Sciatic nerve (tissue), 2 donors: Measurements from ENCODE around the gene RBMX2. TPM values are rescaled to one million over a fixed set of nuclear protein-coding genes. Genes with fewer than 3 reads are reported as not detected.

Experiments used
- ATAC-seq: fragments of 200-7000 bp; cut with Tn5 transposase; one replicate; pipeline ENCODE4 v1.9.1; 2020; ENCODE audit warnings: mild to moderate bottlenecking, moderate library complexity
- DNase-seq: peaks from one replicate; pipeline ENCODE4 v3.0.0-alpha.2; 2020; ENCODE audit warnings: low spot score
- intact Hi-C: fragments of 100-400 bp; cut with DNase I; formaldehyde crosslinking; loops from one replicate; pipeline ENCODE4 v1.14.2; 2022
- total RNA-seq: library from RNA; stranded (reverse); fragmentation: NEBNext Ultra II Directional; extraction: Animal tissue kit (Norgen Biotek cat#: 25700); gene quantifications from one replicate; pipeline ENCODE4 v1.2.1, GENCODE V29; 2021
- donor health status: DM: no; HTN: no; CAD: no.
- donor health status: DM: no; HTN: no; CAD: no.

The RBMX2 gene
- total RNA-seq, 1 donor from 2014 or later: 17.7 TPM

DNA sequence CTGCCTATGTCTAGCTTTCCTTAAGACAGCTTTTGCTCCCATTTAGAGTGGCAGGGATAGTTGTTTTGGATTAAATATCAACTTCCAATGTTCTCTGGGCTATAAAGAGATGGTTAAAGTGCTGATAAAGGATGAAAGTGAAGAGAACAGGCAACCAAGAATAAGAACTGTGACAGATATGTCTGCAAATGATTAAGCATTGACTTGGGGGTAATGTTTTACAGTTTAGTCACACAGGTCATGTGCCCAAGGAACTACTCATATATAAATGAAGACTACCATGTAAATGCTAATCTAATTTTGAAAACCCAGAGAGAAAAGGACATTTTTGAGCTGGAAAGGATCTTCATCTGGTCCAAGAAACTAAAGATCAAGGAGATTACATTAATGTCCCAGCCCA lies 42.1 kb downstream of the RBMX2 start:
- intact Hi-C loops: no loop called here
- DNase-seq: no peak
- no peak for ATAC-seq

DNA sequence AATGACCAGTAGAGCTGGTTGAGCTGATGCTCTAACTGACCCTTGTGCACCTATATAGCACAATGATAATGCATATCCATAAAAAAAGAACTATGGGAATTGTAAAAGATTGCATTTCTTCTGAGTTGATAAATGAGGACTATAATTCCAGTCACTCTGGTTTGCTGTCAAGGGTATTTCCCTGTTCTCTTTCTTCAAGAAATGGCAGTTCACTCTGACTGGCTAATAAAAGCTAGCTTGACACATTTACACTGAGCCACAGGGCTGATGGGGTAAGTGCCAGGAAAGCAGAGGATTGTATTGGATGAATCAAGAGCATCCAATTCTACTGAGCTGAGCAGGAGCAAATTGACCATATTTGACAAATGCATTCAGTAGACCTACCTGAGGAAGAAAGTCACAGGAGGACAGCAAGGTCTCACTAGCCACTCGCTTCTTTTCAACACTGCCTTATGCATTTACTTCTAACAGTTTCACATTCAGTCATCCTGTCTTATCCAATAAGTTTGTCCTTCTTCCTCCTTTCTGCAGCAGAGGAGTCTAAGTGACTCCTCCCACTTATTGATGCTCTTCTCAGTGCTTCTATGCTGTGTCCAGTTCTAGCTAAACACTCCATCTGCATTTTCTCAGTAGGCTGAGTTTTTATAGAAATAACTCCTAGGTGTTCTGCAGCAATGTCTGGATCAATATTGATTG lies 43.0 kb downstream of the RBMX2 start:
- DNase-seq: no peak
- no peak for ATAC-seq
- intact Hi-C loops: no loop called here

DNA sequence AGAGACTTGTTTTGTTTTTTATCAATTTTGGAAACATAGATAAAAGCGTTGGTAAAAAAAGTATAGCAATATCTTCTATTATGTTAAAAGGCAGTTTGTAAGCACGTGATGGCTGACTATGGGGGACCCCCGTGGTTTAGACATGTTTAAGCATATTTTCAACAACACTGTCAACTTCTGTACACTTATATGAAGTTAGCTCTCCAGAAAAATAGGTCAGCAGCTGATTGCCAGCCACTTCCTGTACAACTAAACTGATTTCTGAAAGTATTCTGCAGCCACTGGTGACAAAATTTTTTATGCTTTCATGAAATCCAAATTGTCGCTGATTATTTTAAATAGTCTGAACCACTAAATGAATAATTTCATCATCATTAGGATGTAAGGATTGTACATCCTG lies 45.2 kb downstream of the RBMX2 start:
- no peak for DNase-seq
- ATAC-seq: no peak
- intact Hi-C loops: no loop called here

Other genes starting within 250 kb of the RBMX2 start
- gene AIFM1, start 236.1 kb upstream of the RBMX2 start, total RNA-seq: 15.7 TPM
- not detected for gene RAB33A, start 230.0 kb upstream of the RBMX2 start, total RNA-seq
- gene ZNF280C, start 133.1 kb upstream of the RBMX2 start, total RNA-seq: 5.5 TPM
- 12.8 TPM for gene SLC25A14, start 62.1 kb upstream of the RBMX2 start, total RNA-seq
- not detected for gene GPR119, start 16.3 kb upstream of the RBMX2 start, total RNA-seq